ENCODE results near the gene HSF2. TPM values are rescaled to one million over a fixed set of nuclear protein-coding genes. Genes with fewer than 3 reads are reported as not detected.

Gene HSF2
- total RNA-seq, 1 donor from 2014 or later: 130 TPM

GRCh38 chr6:122393351-122393896 is 6.0 kb upstream of the HSF2 start:
- DNase-seq (ENCODE audit: low spot score in 2 of 2) (no peak), FAIRE-seq (no peak)

GRCh38 chr6:122394016-122394415 is 5.4 kb upstream of the HSF2 start:
- DNase-seq (ENCODE audit: low spot score in 2 of 2) (no peak), FAIRE-seq (no peak)

GRCh38 chr6:122399055-122399347 is 451 bp upstream of the HSF2 start:
- no peak for FAIRE-seq
- no peak for DNase-seq (ENCODE audit: low spot score in 2 of 2)

GRCh38 chr6:122400121-122400450 is 634 bp downstream of the HSF2 start:
- DNase-seq (ENCODE audit: low spot score in 2 of 2): no peak

GRCh38 chr6:122400462-122401089 is 1.1 kb downstream of the HSF2 start:
- DNase-seq (ENCODE audit: low spot score in 2 of 2) (no peak), FAIRE-seq (no peak)

More at GRCh38 chr6:122400121-122400450, 634 bp downstream of the HSF2 start:
- no peak for FAIRE-seq

GRCh38 chr6:122401104-122401503 is 1.7 kb downstream of the HSF2 start:
- no peak for DNase-seq (ENCODE audit: low spot score in 2 of 2)
- no peak for FAIRE-seq

- FAIRE-seq (no peak), DNase-seq (ENCODE audit: low spot score in 2 of 2) (no peak)
These were observed 5.0 kb downstream of the HSF2 start for GRCh38 chr6:122404444-122404843.

- no peak for DNase-seq (ENCODE audit: low spot score in 2 of 2)
- no peak for FAIRE-seq
These were observed 6.0 kb downstream of the HSF2 start for GRCh38 chr6:122405417-122405816.

GRCh38 chr6:122406187-122406586 is 6.7 kb downstream of the HSF2 start:
- FAIRE-seq (no peak), DNase-seq (ENCODE audit: low spot score in 2 of 2) (no peak)

GRCh38 chr6:122407712-122408111 is 8.3 kb downstream of the HSF2 start:
- DNase-seq (ENCODE audit: low spot score in 2 of 2) (no peak), FAIRE-seq (no peak)

GRCh38 chr6:122408240-122408639 is 8.8 kb downstream of the HSF2 start:
- no peak for DNase-seq (ENCODE audit: low spot score in 2 of 2)
- peak; percentile 52 for FAIRE-seq

- DNase-seq (ENCODE audit: low spot score in 2 of 2) (no peak), FAIRE-seq (no peak)
These were observed 9.4 kb downstream of the HSF2 start for GRCh38 chr6:122408702-122409458.

- no peak for FAIRE-seq
- no peak for DNase-seq (ENCODE audit: low spot score in 2 of 2)
These were observed 12.5 kb downstream of the HSF2 start for GRCh38 chr6:122412001-122412400.

GRCh38 chr6:122416825-122417224 is 17.4 kb downstream of the HSF2 start:
- FAIRE-seq: no peak
- DNase-seq (ENCODE audit: low spot score in 2 of 2): no peak

GRCh38 chr6:122422003-122422402 is 22.6 kb downstream of the HSF2 start:
- DNase-seq (ENCODE audit: low spot score in 2 of 2) (no peak), FAIRE-seq (no peak)

- FAIRE-seq (no peak), DNase-seq (ENCODE audit: low spot score in 2 of 2) (no peak)
These were observed 23.3 kb downstream of the HSF2 start for GRCh38 chr6:122422614-122423267.

- FAIRE-seq (no peak), DNase-seq (ENCODE audit: low spot score in 2 of 2) (no peak)
These were observed 24.3 kb downstream of the HSF2 start for GRCh38 chr6:122423734-122424133.

- FAIRE-seq: no peak
- DNase-seq (ENCODE audit: low spot score in 2 of 2): no peak
These were observed 27.1 kb downstream of the HSF2 start for GRCh38 chr6:122426597-122426996.

- FAIRE-seq (no peak), DNase-seq (ENCODE audit: low spot score in 2 of 2) (no peak)
These were observed 29.3 kb downstream of the HSF2 start for GRCh38 chr6:122428781-122429180.

GRCh38 chr6:122429323-122429722 is 29.9 kb downstream of the HSF2 start:
- FAIRE-seq: no peak
- DNase-seq (ENCODE audit: low spot score in 2 of 2): no peak

- DNase-seq (ENCODE audit: low spot score in 2 of 2) (no peak), FAIRE-seq (no peak)
These were observed 32.3 kb downstream of the HSF2 start for GRCh38 chr6:122431780-122432179.

- DNase-seq (ENCODE audit: low spot score in 2 of 2) (no peak), FAIRE-seq (no peak)
These were observed 33.4 kb downstream of the HSF2 start for GRCh38 chr6:122432816-122433215.
